Panc1 (cell line): ENCODE results near the gene ZNF474. TPM values are rescaled to one million over a fixed set of nuclear protein-coding genes. Genes with fewer than 3 reads are reported as not detected.

Source experiments
- ATAC-seq: fragments of 200-7000 bp; cut with Tn5 transposase; 2 replicates; pipeline ENCODE4 v1.9.1; 2020; ENCODE audit warnings: mild to moderate bottlenecking, moderate library complexity
- BruUV-seq: library from RNA; stranded (reverse); fragments of 400-500 nt; replicated peaks from 2 replicates; lab custom pipeline; 2021; lab: Mats Ljungman, UMichigan
- CTCF ChIA-PET: fragments of 300-600 bp; sonication (Branson Sonifier 250); formaldehyde crosslinking; loops from one replicate; lab custom pipeline; 2022; ENCODE audit warnings: antibody characterized with exemption; lab: Charles Lee
- POLR2A ChIA-PET: fragments of 300-600 bp; sonication (Branson Sonifier 250); formaldehyde crosslinking; loops from one replicate; lab custom pipeline; 2022; ENCODE audit warnings: antibody characterized with exemption; lab: Charles Lee
- DNase-seq: peaks from one replicate; pipeline ENCODE4 v3.0.0-alpha.2; 2010; ENCODE audit warnings: low read depth, low spot score
- H3K27ac ChIP-seq: 2 replicates; pipeline ENCODE4 v1.5.1; 2011; ENCODE audit warnings: mild to moderate bottlenecking, low read length, inconsistent platforms
- H3K27me3 ChIP-seq: fragments of 200-500 bp; sonication (Bioruptor generic); 2 replicates; pipeline ENCODE4 v1.6.0; 2014; ENCODE audit warnings: low read length, inconsistent platforms; ENCODE audit not compliant: control insufficient read depth, insufficient read depth
- H3K36me3 ChIP-seq: fragments of 200-500 bp; sonication (Bioruptor generic); 2 replicates; pipeline ENCODE4 v1.5.1; 2014; ENCODE audit warnings: inconsistent platforms, mild to moderate bottlenecking, low read length, moderate library complexity; ENCODE audit not compliant: control insufficient read depth, insufficient read depth
- H3K4me1 ChIP-seq: 2 replicates; pipeline ENCODE4 v1.5.1; 2011; ENCODE audit warnings: inconsistent platforms, mild to moderate bottlenecking, low read length, moderate library complexity; ENCODE audit not compliant: control insufficient read depth, insufficient read depth
- H3K4me3 ChIP-seq, 2 experiments: 2 replicates each; pipeline ENCODE4 v1.5.1; 2011 to 2012; ENCODE audit warnings: low read depth in 2 of 2, low read length in 2 of 2, mild to moderate bottlenecking in 2 of 2, inconsistent platforms in 1 of 2, moderate library complexity in 1 of 2
- H3K9me3 ChIP-seq: fragments of 200-500 bp; sonication (Bioruptor generic); 2 replicates; pipeline ENCODE4 v1.5.1; 2014; ENCODE audit warnings: low read depth, mild to moderate bottlenecking, inconsistent platforms, low read length, moderate library complexity; ENCODE audit not compliant: control insufficient read depth, insufficient read depth
- CTCF ChIP-seq: fragments of 450-650 bp; IDR thresholded peaks from 2 replicates; pipeline ENCODE4 v1.5.1; 2017; ENCODE audit warnings: mild to moderate bottlenecking
- POLR2AphosphoS5 ChIP-seq: IDR thresholded peaks from 2 replicates; pipeline ENCODE4 v1.6.1; 2012; ENCODE audit warnings: mild to moderate bottlenecking, low read depth, low read length, moderate library complexity
- REST ChIP-seq, 2 experiments: IDR thresholded peaks; 2 replicates each; pipeline ENCODE4 v1.6.1; 2011 to 2012; ENCODE audit warnings: low read depth in 2 of 2, control low read depth in 1 of 2, low read length in 1 of 2, mild to moderate bottlenecking in 1 of 2, moderate library complexity in 1 of 2; ENCODE audit not compliant: insufficient read depth in 1 of 2
- SIN3A ChIP-seq: IDR thresholded peaks from 2 replicates; pipeline ENCODE4 v1.6.1; 2012; ENCODE audit warnings: low read depth, mild to moderate bottlenecking, low read length, moderate library complexity, borderline replicate concordance; ENCODE audit not compliant: insufficient read depth
- TCF7L2 ChIP-seq: IDR thresholded peaks from 2 replicates; pipeline ENCODE4 v1.6.1; 2011; ENCODE audit warnings: mild to moderate bottlenecking, low read depth, low read length, inconsistent platforms
- in situ Hi-C: cut with HindIII; loops from 2 replicates; pipeline ENCODE4 v1.10.0; 2016; ENCODE audit warnings: low sequenced_read_pairs, low pct_unique_long_range_greater_than_20kb
- intact Hi-C: fragments of 100-400 bp; cut with micrococcal nuclease; formaldehyde crosslinking; loops from one replicate; pipeline ENCODE4 v1.10.0; 2022; ENCODE audit not compliant: unreplicated experiment
- total RNA-seq: library from RNA; stranded (reverse); gene quantifications from one replicate; pipeline ENCODE4 v1.2.1, GENCODE V29; 2021; ENCODE audit not compliant: unreplicated experiment

The ZNF474 gene
- total RNA-seq, 1 experiment from 2014 or later = not detected

- in situ Hi-C loops = no loop called here
- no peak for DNase-seq
- ChIA-PET CTCF (no interaction called here), POLR2A (no interaction called here)
- Histone ChIP-seq H3K4me3 (no peak overlapping the region), H3K27me3 (no peaks in the 10 kb centered on the region), H3K27ac (no peak overlapping the region), H3K9me3 (no peaks in the 10 kb centered on the region), H3K4me1 (no peaks in the 10 kb centered on the region), H3K36me3 (no peaks in the 10 kb centered on the region)
- no peak for ATAC-seq
- BruUV-seq = no TSS peak
- TF ChIP-seq TCF7L2 (no peak), POLR2AphosphoS5 (no peak), REST (IDR thresholded peaks at IDR 0.05; ENCODE audit: insufficient read depth in 1 of 2, low read depth in 2 of 2, low read length in 1 of 2) (no peak), CTCF (no peak), SIN3A (no peak)
- intact Hi-C loops = no loop called here
These were observed 806 bp downstream of the ZNF474 start for GRCh38 chr5:122130152-122130551.

- intact Hi-C loops (no loop called here), in situ Hi-C loops (no loop called here)
- ATAC-seq (no peak), DNase-seq (no peak)
- Histone ChIP-seq H3K4me1 (no peaks in the 10 kb centered on the region), H3K9me3 (no peaks in the 10 kb centered on the region), H3K4me3 (no peak overlapping the region), H3K27me3 (no peaks in the 10 kb centered on the region), H3K27ac (no peak overlapping the region), H3K36me3 (no peaks in the 10 kb centered on the region)
- ChIA-PET POLR2A (no interaction called here), CTCF (no interaction called here)
- TF ChIP-seq REST (IDR thresholded peaks at IDR 0.05; ENCODE audit: insufficient read depth in 1 of 2, low read depth in 2 of 2, low read length in 1 of 2) = no peak
- TF ChIP-seq POLR2AphosphoS5 = no peak
- TF ChIP-seq SIN3A = no peak
- no peak for TF ChIP-seq TCF7L2
- no peak for TF ChIP-seq CTCF
- no TSS peak for BruUV-seq
These were observed 8.4 kb downstream of the ZNF474 start for GRCh38 chr5:122137702-122138101.
